Superior temporal gyrus (tissue), 1 donor: Measurements from ENCODE around the gene NXPE1.
"Not testable (repeated sequence)": the region's sequence is repeated elsewhere in the genome, so short reads cannot be mapped to it uniquely, and the experiment has no call there.

ENCODE experiments used
- DNase-seq: peaks from one replicate; pipeline ENCODE4 v3.0.0-alpha.2; 2016; ENCODE audit errors: extremely low spot score

The NXPE1 gene

DNA sequence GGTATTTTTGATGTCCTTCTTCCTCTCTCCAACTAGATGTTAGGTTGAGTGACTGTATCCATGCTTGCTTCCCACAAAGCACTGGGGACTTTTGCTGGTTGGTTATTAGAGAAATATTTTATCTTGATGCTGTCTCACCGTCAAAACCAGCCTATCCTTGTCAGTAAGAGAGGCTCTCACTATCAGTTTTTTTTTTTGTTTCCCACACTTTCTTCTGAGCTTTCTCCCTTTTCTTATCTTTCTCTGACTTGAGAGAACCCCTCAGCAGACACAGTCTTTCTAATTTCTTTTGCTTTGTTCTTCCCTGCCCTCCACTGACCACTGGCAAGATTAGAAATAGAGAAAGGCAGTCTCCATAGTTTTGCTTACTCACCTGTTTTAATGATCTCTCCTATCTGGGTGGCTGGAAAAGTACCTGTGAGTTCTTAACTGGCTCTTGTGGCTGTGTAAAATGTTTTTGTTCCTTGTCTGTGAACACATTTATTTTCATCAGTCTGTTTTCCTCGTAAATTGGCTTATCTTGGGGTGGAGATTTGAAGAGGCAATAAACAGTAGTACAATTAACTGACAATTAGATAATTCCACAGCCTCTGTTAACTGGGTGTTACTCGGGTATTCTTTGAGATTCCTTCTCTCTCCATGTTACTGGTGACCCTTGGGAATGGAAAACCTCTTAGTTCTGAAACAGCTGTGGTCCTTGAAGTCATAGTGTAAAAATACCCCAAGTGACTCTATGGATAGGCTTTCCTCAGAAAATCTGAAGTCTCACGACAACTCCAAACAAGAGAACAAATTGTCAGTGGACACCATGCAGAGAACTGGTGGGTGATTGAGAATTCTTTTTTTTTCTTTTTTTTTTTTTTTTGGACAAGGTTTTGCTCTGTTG, at the start of gene NXPE1:
Gene NXPE1, minus strand, starts transcription at position 457 of the 886 bp plus-strand sequence. CDS start 8,680 bp downstream, outside the sequence.
- DNase-seq, result no peak

DNA sequence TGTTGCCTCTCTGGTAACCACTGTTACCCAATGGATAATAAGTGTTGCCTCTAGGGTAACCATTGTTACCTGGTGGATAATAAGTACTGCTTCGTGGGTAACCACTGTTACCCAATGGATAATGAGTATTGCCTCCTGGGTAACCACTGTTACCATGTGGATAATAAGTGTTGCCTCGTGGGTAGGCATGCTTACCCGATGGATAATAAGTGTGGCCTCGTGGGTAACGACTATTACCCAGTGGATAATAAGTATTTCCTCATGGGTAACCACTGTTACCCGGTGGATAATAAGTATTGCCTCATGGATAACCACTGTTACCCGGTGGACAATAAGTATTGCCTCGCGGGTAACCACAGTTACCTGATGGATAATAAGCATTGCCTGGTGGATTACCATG, 49.7 kb upstream of the NXPE1 start:
- DNase-seq, result no peak

DNA sequence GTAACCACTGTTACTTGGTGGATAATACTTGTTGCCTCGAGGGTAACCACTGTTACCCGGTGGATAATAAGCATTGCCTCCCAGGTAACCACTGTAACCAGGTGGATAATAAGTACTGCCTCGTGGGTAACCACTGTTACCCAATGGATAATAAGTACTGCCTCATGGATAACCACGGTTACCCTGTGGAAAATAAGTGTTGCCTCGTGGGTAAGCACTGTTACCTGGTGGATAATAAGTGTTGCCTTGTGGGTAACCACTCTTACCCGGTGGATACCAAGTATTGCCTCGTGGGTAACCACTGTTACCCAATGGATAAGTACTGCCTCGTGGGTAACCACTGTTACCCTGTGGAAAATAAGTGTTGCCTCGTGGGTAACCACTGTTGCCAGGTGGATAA, 48.9 kb upstream of the NXPE1 start:
- DNase-seq, result not testable (repeated sequence)

DNA sequence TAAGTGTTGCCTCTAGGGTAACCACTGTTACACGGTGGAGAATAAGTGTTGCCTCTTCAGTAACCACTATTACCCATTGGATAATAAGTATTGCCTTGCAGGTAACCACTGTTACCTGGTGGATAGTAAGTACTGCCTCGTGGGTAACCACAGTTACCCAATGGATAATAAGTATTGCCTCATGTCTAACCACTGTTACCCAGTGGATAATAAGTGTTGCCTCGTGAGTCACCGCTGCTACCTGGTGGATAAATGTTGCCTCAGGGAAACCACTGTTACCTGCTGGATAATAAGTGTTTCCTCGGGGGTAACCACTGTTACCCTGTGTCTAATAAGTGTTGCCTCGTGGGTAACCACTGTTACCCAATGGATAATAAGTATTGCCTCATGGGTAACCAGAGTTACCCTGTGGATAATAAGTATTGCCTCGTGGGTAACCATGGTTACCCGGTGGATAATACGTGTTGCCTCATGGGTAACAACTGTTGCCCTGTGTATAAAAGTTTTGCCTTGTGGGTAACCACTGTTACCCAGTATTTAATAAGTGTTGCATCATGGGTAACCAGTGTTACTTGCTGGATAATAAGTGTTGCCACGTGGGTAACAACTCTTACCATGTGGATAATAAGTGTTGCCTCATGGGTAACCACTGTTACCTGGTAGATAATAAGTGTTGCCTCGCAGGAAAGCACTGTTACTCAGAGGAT, 48.2 kb upstream of the NXPE1 start:
- DNase-seq, result no peak

DNA sequence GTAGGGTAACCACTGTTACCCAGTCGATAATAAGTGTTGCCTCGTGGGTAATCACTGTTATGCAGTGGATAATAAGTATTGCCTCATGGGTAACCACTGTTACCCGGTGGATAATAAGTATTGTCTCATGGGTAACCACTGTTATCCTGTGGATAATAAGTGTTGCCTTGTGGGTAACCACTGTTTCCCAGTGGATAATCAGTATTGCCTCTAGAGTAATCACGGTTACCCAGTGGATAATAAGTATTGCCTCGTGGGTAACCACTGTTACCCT, 47.1 kb upstream of the NXPE1 start:
- DNase-seq, result not testable (repeated sequence)

DNA sequence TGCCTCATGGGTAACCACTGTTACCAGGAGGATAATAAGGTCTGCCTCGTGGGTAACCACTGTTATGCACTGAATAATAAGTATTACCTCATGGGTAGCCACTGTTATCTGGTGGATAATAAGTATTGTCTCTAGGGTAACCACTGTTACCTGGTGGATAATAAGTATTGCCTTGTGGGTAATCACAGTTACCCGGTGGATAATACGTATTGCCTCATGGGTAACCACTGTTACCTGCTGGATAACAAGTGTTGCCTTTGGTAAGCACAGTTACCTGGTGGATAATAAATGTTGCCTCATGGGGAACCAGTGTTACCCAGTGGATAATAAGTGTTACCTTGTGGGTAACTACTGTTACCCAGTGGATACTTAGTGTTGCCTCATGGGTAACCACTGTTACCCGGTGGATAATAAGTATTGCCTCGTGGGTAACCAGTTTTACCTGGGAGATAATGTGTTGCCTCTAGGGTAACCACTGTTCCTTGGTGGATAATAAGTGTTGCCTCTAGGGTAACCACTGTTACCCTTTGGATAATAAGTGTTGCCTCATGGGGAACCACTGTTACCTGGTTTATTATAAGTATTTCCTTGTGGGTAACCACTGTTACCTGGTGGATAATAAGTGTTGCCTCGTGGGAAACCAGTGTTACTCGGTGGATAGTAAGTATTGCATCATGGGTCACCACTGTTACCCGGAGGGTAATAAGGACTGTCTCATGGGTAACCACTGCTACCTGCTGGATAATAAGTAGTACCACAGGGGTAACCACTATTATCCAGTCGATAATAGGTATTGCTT, 46.5 kb upstream of the NXPE1 start:
- no peak for DNase-seq

DNA sequence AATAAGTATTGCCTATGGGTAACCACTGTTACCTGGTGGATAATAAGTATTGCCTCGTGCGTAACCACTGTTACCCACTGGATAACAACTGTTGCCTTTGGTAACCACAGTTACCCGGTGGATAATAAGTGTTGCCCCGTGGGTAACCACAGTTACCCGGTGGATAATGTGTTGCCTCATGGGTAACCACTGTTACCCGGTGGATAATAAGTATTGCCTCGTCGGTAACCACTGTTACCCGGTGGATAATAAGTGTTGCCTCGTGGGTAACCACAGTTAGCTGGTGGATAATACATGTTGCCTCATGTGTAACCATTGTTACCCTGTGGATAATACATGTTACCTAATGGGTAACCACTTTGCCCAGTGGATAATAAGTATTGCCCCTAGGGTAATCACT, 45.7 kb upstream of the NXPE1 start:
- no peak for DNase-seq

DNA sequence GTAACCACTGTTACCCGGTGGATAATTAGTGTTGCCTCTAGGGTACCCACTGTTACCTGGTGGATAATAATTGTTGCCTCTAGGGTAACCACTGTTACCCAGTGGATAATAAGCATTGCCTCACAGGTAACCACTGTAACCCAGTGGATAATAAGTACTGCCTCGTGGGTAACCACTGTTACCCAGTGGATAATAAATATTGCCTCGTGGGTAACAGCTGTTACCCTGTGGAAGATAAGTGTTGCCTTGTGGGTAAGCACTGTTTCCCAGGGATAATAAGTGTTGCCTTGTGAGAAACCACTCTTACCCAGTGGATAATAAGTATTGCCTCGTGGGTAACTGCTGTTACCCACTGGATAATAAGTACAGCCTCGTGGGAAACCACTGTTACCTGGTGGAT, 45.2 kb upstream of the NXPE1 start:
- no peak for DNase-seq

DNA sequence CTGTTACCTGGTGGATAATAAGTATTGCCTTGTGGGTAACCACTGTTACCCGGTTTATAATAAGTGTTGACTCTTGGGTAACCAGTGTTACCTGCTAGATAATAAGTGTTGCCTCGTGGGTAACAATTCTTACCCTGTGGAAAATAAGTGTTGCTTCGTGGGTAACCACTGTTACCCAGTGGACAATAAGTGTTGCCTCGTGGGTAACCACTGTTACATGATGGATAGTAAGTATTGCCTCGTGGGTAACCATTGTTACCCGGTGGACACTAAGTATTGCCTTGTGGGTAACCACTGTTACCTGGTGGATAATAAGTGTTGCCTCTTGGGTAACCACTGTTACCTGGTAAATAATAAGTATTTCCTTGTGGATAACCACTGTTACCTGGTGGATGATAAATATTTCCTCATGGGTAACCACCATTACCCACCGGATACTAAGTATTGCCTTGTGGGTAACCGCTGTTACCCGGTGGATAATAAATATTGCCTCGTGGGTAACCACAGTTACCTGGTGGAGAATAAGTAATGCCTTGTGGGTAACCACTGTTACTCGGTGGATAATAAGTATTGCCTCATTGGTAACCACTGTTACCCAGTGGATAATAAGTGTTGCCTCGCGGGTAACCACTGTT, 44.6 kb upstream of the NXPE1 start:
- no peak for DNase-seq

DNA sequence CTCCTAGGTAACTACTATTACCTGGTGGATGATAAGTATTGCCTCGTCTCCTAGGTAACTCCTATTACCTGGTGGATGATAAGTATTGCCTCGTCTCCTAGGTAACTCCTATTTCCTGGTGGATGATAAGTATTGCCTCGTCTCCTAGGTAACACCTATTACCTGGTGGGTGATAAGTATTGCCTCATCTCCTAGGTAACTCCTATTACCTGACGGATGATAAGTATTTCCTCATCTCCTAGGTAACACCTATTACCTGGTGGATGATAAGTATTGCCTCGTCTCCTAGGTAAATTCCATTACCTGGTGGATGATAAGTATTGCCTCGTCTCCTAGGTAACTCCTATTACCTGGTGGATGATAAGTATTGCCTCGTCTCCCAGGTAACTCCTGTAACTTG, 43.5 kb upstream of the NXPE1 start:
- DNase-seq, result not testable (repeated sequence)

DNA sequence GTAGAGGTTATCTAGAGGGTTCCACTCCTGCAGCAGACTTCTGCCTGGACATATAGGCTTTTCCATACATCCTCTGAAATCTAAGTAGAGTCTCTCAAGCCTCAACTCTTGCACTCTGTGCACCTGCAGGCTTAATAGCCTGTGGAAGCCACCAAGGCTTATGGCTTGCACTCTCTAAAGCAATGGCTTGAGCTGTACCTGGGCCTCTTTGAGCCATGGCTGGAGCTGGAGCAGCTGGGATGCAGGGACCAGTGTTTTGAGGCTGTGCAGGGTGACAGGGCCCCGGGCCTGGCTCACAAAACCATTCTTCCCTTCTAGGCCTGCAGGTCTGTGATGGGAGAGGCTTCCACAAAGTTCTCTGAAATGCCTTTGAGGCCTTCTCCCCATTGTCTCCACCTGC, 38.8 kb upstream of the NXPE1 start:
- no peak for DNase-seq

DNA sequence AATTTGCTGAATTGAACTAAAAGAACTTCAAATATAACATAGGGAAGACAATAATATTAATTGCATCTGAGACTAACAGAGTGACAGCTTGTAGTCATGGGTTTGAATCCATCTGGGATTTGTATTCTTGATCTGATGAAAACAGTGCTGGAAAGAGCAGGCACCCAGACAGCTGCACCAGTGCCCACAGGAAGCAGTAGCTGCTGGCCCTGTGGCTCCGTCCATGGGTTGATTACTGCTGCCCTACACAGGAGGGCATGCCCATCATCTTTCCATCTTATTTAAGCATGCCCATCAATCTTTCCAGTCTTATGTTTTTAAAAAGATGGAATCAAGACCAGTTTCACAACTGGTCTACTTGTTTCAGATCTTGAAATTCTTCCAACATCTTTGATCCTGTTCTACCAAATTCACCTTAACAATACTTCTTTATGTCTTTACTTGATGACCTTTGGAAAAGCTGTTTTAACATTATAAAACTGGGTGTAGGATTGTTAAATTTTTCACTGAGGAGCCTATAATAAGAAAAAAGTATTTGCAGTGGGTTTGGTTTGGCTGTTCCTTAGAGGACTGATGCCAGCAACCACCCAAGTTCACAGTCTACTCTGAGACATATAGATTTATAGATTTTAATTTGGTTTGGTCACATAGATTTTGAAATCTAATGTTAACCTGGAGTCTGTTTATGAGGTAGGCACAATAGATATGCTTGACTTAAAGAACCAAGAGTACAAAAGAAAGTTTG, 36.7 kb upstream of the NXPE1 start:
- no peak for DNase-seq

DNA sequence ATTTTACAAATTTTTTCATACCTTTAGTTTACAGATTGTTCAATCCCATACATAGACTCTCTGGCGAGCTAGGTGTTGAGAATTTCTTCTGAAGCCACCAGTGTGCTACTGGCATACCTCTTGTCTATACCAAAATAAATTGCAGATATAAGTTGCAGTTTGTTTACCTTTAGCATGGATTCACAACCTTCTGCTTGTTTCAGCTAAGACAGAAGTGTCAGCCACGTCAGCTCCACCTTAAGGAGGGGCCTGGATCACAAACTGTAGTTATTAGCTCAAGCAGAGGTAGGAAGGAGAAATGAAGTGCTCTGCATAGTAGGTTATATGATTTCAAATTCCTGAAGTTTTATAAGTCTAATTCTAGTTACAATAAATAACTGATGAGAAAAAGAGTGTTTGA, 35.9 kb upstream of the NXPE1 start, which contains the start of gene NXPE4:
Gene NXPE4, minus strand, starts transcription at position 216 of the 400 bp plus-strand sequence. CDS start 1,027 bp downstream, outside the sequence.
- DNase-seq, result no peak

DNA sequence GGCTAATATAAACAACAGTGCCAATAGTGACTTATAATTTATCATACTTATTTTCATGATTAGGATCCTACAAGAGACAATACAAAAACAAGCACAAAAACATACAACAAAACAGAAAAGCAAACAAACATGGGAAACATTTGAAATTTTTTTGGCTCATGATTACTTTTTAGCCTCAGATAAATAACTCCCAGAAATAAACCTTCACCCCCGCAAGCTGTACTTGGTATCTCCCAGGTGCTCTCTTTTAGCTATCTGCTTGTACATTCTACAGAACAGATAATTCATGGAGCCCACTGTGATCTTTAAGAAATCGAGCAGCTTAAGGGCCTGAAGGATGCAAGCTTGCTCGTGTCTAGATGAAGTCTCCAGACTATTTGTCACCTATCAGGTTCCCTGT, 35.0 kb upstream of the NXPE1 start:
- DNase-seq, result no peak

DNA sequence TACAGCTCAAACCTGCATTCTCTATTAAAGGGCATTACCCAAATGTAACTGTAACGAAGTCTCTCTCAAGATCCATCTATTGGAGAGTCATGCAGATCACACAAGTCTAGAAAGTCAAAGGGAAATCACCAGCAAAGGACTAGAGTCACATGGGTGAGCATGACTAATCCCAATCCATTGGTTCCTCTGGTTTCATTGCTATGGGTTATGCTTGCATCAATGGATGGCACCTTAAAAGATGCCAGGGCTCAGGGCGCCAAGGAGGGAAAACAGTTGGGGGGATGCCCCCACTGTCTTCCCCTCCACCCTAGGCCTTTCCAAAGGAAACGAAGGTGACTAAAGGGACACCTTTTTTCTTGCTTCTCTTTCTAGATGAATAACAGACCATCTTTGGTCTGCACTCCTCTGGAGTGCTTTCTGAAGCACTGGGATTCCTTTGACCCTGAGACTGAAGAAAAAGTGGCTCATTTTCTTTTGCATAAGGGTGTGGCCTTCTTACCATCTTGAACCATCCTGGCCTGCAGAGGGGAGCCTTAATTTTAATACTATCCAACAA, 27.8 kb upstream of the NXPE1 start:
- no peak for DNase-seq

DNA sequence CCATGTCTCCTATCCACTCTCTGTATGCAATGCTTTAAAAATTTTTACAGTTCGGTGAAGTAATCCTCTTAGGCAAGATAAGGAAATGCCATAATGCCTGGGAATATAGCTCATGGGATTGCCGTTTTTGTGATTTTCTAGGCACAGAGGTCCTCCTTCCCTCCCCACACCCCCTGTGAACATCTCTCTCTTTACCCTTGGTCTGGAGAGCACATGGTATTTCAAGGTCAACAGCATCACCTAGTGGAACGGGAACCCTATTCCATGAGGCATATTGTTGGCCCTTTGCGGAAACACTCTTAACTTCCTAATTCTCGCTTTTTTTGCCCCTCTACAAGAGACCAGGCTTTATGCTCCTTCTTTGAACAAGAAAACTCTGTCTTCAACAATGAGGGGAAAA, 27.1 kb upstream of the NXPE1 start:
- DNase-seq, result no peak

DNA sequence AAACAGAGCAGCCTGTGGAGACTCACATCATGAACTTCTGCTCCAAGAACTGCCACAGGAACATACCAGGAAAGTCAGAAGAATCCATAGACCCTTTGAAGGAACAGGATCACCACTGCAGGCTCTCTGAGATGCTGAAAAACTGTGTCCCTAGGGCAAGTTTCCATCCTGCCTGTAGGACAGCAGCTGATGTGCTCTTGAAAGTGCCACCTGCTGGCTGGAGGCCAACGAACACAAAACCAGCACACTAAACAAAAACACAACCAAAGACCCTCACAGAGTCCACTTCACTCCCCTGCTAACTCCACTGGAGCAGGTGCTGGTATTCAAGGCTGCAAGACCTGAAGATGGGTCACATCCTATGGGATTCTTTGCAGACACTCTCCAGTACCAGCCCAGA, 12.0 kb upstream of the NXPE1 start:
- DNase-seq, result no peak

DNA sequence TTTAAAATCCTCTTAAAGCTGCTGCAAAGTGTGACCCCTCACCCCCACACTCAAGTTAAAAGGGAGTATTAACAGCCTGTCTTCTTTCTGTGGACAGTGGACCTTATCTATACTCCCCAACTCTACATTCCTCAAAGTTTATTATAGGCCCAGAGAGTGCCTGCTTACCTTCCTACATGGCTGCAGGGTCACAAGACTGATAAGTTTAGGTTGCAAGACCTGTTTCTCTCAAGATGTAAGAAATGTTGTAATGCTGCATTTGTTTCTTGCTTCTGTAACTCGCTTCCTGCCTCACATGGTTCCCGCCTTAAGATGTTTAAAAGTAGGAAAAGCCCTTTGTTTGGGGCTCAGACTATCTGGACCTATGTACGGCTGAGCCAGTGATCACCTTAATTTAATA, 10.1 kb upstream of the NXPE1 start:
- DNase-seq, result no peak

DNA sequence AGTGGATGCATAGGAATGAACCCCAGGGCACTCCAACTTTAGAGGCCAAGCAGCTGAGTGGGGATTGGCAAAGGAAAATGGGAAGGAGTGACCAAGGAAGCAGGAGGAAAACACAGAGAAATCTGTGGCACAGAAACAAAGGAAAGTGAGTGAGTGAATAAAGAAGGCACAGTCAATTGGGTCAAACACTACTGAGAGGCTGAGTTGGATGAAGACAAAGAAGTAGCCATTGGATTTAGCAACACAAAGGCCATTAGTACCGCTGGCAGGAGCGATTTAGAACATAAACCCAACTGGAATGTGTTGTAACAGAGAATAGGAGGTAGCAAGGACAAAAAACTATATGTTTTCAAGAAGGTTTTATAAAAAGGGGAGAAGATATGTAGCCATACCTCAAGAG, 6.6 kb upstream of the NXPE1 start:
- DNase-seq, result no peak

DNA sequence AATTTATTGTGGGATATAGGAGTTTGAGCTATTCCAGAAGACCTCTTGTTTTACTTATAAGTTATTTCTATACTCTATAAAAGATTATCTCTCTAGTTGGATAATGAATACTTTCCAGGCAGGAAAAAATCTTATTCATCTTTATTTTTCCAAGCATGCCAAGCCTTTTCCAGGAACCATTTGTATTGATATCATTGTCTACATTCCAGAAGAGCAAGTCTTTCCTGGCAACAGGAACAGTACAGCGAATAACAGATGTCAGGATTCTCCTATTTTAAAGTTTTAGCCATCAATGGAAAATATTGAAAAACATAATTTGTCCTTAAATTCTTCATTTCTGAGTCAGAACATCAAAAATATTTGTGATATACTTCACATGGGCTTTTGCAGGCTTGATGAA, 5.2 kb upstream of the NXPE1 start:
- DNase-seq, result no peak

DNA sequence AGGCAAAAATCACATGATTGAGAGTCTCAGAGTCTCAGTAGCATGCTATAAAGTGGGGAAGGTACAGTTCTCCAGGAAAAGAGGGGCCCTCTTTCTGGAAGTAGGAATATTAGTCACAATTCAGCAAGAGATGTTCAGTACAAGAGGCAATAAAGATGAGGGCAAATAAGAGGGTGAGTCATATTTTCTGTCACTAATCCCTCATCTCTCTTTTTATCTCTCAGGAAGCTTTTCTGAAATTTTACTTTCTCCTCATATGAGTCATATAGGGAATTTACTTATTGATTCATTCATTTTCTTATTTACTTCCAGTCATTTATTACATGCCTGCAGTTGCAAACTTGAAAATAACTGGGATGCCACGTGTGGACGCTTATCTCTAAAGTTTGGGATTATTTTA, 3.4 kb upstream of the NXPE1 start:
- DNase-seq, result no peak
